GOT3 (cell line): ENCODE measurements around the gene DHX30.

Experiments used
- DNase-seq: peaks from one replicate; lab custom pipeline; 2025; ENCODE audit warnings: mixed read lengths; lab: John Stamatoyannopoulos, UW

DHX30 gene

GRCh38 chr3:47854267-47854666 lies 51.3 kb downstream of the DHX30 start:
- DNase-seq = no peak

- no peak for DNase-seq
Measured at GRCh38 chr3:47854720-47855455, 52.0 kb downstream of the DHX30 start.

- DNase-seq = no peak
Measured at GRCh38 chr3:47855461-47856383, 52.8 kb downstream of the DHX30 start.

GRCh38 chr3:47856669-47857068 lies 53.7 kb downstream of the DHX30 start:
- DNase-seq = no peak

- DNase-seq = no peak
Measured at GRCh38 chr3:47857151-47857550, 54.2 kb downstream of the DHX30 start.

- DNase-seq = no peak
Measured at GRCh38 chr3:47859956-47860605, 57.1 kb downstream of the DHX30 start.

GRCh38 chr3:47863391-47864128 lies 60.6 kb downstream of the DHX30 start:
- no peak for DNase-seq

GRCh38 chr3:47865192-47865591 lies 62.3 kb downstream of the DHX30 start:
- DNase-seq = no peak

GRCh38 chr3:47867451-47868044 lies 64.6 kb downstream of the DHX30 start:
- no peak for DNase-seq

- DNase-seq = no peak
Measured at GRCh38 chr3:47868306-47868705, 65.4 kb downstream of the DHX30 start.

GRCh38 chr3:47870156-47870555 lies 67.2 kb downstream of the DHX30 start:
- DNase-seq = no peak

GRCh38 chr3:47870702-47871260 lies 67.8 kb downstream of the DHX30 start:
- DNase-seq = no peak

GRCh38 chr3:47871389-47871788 lies 68.5 kb downstream of the DHX30 start:
- DNase-seq = no peak

GRCh38 chr3:47872916-47873315 lies 70.0 kb downstream of the DHX30 start:
- DNase-seq = no peak

GRCh38 chr3:47874438-47874837 lies 71.5 kb downstream of the DHX30 start:
- DNase-seq = no peak

GRCh38 chr3:47874913-47875312 lies 72.0 kb downstream of the DHX30 start:
- DNase-seq = no peak

- no peak for DNase-seq
Measured at GRCh38 chr3:47877290-47877689, 74.4 kb downstream of the DHX30 start.

- no peak for DNase-seq
Measured at GRCh38 chr3:47877719-47878118, 74.8 kb downstream of the DHX30 start.

- no peak for DNase-seq
Measured at GRCh38 chr3:47882338-47882737, 79.4 kb downstream of the DHX30 start.

- no peak for DNase-seq
Measured at GRCh38 chr3:47884603-47885002, 81.7 kb downstream of the DHX30 start.

- no peak for DNase-seq
Measured at GRCh38 chr3:47885168-47885567, 82.2 kb downstream of the DHX30 start.
